HCEC 1CT (cell line): Measurements from ENCODE around the gene SH3RF1.

Experiments
- DNase-seq: peaks from one replicate; pipeline ENCODE4 v3.0.0-alpha.2; 2017

Gene SH3RF1

DNA sequence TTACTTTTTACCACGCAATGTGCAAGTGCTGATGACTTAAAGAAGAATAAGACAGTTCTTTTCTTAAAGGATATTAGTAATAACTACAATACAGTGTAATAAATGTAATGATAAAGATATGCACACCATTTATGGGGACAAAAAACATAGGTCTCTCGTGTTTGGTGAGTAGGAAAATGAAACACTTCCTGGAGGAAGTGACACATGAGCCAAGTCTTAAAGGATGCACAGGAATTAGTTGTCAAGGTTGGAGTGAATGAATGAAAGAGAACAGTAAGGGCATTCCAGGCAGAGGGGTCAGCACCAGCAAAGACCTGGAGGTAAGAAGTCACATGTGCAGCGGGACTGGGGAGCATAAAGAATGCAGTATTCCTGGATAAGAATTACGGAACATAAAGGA lies 112.7 kb downstream of the SH3RF1 start:
- DNase-seq: no peak

DNA sequence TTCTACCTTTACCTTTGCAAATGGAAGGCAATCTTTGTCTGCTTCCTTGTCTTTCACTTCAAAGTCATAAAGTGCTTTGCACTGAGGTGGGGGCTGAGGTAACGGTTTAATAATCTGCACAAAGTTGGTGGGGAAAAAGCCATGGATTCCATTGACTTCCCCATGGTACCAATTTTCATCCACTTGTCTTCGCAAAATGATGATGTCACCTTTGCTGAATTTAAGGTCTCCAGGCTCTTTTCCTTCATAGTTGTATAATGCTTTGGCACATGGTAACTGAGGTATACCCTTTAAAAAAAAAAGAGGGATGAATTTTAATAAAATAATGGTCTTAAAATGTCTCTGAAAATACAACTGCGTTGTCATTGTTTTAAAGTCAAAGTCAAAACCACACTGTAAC lies 114.4 kb downstream of the SH3RF1 start:
- DNase-seq: no peak

DNA sequence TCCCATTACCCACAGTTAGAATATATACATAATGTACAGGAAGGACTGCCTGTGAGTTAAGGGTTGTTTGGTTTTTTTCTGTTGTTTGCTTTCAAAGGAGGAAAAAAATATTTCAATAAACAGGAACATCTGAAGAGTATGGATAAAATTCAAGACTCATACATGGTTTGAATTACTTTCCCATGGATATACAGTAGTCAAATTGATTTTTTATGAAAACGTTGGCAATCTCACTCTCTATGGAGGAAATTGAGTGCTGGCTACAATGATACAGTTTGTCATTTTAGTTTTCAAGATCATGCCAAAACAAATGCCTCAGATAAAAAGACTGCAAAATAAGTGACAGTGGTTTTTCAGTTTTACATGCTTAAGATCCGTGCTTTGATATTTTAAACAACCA lies 116.6 kb downstream of the SH3RF1 start:
- no peak for DNase-seq

DNA sequence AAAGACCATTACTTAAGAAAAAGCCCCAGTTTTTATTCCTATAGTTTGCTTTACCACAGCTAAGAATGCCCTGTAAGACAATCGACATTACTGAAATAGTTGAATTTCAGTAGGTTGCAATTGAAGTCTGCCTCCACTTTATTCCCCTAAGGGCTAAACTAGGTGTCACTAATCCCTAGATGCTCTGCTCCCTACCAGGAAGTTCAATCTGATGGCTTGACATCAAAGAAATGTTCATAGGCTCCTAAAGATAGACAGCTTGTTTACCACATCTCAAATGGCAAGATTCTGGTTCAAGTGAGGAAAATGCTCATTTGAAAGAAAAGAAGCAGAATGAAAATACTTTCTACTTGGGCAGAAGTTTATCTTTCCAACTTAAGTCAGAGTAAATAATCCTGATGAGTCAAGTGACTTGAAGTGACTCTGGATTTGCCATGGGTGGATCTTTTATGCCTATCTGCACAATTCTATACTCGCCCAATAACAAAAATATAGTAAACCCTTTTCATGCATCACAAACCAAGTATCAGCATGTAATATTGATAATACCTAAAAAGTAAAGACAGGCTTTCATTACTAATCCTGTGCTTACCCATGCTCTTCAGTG lies 117.2 kb downstream of the SH3RF1 start:
- no peak for DNase-seq

DNA sequence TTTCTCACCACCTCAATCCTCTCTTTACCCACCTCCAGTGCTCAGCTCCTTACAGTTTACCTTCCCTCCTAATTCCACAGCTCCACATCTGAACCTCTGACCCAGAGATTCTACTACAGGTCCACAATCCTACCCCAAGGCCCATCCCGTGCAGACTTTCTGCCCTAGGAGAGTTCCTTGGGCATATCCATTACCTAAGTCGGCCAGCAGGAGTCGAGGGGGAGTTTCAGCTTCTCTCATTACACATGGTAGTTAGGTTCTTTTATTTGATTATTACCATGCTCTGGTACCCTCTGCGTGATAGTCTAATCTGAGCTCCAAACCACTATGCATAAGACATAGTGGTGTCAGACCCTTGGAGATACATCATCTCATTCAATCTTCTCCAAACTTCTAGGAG lies 117.9 kb downstream of the SH3RF1 start:
- DNase-seq: no peak

DNA sequence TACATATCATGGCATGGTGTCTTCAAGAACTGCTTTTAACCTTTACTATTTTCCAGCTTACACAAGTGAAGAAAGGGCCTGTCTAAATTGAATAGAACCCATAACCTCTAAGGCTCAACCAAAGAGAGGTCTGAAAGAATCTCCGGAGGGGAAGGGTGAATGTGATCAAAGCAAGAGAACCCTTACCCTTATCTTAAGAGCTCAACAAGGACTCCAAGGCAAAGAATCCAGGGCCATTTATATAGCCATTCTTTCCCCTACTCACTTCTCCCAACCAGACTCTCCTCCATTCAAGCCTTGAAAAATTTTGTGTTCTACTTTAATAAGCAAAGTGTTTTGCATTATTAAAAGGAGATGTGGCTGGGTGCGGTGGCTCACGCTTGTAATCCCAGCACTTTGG lies 118.7 kb downstream of the SH3RF1 start:
- DNase-seq: no peak

DNA sequence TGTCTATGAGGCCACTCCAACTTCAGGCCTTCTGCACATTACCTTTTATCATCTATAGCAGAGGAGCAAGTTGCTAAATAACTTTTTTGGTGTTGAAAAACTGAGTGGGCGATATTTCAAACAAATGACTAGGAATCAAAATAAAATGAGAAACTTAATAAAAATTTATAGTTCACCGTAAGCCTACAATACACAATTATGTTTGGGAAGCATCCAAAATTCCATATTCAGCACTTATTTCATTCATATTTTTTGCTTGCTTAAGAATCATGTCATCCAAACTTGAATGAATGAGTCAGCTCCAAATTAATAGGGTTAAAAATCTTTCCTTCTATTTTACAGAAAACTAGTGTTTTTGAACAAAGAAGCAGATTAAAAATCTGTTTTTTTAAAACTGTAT lies 119.1 kb downstream of the SH3RF1 start:
- DNase-seq: peak; percentile 59

DNA sequence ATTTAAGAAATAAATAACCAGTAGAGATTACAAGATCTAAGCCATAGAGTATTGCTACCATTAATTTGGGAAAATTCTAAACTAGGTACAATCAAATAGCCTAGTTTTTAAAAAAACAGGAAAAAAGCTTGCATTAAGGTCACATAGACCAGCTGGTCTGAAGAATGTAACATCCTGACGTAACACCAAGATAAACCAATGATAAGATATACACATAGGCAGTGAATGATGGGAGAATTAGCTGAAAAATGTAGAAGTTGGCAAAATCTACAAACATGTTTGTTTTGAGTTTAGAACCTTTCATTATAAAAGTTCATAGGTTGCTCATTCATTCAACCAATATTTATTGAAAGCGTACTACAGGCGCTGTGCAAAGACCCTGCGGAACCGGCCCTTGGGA lies 120.0 kb downstream of the SH3RF1 start:
- no peak for DNase-seq

DNA sequence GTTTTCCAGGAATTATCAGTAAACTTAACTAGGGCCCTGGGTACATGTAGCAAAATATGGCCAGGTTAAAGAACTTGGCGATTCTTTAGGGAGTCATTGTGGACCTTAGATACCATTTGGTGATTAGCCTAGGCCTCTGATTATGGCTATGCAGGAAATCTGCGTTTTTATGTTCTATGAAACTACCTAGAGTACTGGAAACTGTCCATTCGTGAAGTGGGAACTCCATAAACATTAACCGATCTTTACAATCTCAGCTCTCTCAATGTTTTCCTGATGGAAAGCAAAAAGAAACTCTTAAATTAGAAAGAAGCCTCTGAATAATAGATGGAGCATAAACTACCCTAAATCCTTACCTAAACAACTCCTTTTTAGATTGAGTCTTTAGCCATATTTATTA lies 121.9 kb downstream of the SH3RF1 start:
- no peak for DNase-seq

DNA sequence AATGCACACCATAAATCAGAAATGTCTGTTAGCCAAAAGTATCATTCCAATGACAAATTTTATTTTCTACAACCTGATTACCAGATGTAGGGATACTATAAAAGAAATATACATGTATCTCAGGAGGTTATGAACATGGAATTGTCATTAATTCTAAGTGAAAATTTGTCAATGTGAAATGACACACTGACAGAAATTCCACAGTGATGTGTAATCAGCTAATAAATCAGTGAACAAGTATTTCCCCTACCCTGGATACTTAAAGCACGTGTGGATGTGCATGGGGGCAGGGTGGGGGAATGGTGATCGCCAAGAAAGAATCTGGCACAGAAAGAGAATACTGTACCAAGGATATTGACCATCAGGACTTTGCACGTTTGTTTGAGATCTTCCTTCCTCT lies 123.6 kb downstream of the SH3RF1 start:
- peak; percentile 35 for DNase-seq

DNA sequence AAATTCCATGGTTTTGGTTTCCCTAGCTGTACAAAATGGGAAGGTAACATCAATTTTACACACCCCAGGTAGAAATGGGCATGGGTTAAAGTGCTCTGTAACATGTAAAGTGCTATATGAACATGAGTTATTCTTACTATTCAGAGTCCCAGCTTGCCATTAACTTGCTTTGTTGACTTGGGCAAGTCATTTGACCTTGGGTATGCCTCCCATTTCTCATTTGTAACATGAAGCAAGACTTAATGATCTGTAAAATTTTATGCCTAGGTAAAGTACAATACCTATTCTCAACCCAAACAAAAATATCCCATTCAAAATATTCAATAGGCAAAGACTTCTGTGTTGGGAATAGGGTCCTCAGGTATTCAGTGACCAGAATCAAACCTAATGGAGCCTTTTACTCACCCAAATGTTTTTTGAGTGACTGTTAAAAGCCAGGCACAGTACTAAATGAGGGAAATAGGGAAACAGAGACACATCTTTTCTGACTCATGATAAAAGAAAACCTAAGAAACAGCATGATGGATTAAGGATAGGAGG lies 126.6 kb downstream of the SH3RF1 start:
- no peak for DNase-seq

DNA sequence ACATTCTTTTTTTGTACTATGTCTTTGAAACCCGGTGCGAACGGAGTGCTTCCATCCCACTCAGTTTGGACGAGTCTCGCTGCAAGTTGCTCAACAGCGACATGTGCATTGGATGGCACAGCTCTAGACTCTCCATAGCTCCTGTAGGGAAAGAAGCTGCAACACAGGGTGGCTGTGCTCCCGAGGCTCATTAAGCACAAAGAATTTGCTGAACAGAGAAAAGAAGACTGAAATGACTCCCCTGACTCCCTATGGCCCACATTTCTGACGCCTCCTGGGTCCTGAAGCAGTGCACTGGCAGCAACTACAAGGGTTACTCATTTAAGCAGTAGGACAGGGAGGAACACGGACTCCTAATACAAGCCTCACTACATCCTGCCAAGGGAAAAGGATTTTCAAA lies 127.4 kb downstream of the SH3RF1 start:
- DNase-seq: no peak

DNA sequence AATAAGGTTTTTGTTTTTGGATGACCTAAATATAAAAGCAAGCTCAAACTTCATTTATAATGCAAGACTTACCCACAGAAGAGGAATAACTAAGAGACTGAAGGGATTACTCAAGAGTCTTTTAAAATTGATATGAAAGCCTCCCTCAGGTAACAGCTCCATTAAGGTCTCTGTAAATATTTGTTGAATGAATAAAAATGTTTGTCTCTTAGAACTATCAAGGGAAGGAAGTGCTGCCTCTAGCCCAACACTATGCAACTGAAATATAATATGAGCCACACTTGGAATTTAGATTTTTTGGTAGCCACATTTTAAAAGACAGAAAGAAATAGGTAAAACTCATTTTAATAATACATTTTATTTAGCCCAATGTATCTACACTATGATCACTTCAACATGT lies 127.8 kb downstream of the SH3RF1 start:
- no peak for DNase-seq

DNA sequence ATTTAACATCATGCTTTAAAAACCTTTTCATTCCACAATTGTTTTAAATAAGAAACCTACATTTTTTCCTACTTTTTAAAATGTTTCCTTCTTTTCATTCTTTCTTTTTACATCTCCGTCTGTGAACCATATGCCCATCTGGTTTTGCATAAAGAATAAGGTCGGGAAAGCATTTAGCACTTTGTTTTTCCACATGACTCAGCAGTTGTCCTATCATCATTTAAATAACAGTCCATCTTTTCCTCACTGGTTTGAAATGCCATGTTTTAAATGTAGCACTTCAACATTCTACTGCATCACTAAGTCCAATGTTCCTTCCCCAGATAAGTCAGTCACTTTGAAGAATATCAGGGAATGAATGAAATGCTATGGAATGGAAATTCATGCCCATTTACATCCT lies 128.4 kb downstream of the SH3RF1 start:
- no peak for DNase-seq

DNA sequence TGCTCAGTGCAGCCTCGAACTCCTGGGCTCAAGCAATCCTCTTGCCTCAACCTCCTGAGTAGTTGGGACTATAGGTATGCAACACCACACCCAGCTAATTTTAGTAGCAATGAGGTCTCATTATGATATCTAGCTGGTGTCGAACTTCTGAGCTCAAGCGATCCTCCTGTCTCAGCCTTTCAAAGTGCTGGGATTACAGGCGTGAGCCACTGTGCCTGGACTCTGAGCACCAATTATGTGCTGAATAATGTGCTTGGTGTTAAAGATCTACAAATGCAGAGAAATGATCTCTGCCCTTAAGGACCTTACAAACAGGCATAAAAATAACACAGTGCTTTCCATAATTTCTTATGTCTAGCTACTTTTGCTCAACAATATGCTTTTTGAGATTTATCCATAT lies 131.7 kb downstream of the SH3RF1 start:
- DNase-seq: no peak

DNA sequence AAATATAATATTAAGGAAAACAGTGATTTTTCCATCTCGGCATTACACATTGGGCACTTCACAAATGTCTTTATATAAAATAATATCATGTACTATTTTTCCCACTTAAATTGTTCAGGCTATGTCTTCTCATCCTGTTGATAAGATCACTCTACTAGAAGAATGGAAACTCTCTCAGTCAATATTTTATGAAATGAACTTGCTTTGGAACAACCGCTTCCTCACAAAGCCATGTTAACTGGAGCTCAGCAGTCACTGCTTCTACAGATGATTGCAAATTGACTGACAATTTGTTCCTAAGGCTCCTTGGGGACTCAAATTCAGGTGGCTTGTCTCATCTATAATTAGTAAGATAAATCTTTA lies 133.2 kb downstream of the SH3RF1 start:
- DNase-seq: no peak

DNA sequence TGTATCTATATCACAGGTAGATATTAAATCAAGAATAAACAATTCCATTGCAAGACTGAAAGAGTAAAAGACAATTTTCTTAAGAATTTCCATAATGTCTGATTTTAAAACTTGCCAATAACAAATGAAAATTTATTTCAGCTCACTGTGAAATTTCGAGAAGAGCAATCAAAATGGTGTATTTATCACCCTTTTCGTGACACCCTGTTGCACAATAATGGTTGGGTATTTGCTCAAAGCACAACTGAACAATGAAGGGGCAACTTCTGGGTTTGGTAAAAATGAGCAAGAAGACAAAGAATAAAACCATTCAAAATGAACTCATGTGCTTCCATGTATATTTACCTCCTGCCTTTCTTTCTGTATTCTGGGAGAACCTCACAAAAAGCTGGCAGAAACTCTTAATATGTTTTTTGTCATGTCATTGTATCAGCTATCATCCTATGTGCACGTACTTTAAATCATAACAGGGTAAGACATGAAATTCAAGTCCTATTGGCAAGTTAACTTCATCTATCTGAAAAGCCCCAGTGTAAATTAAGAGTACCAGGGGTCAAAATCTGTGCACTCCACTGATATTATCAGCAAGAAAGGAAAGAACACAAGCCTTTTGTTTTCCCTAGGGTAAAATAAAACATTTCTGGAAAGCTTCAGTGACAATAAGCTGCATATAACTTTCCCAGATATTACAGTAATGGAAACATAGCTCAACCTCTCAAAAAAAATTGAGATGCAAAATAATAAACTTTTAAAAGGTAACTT lies 133.8 kb downstream of the SH3RF1 start:
- DNase-seq: no peak

DNA sequence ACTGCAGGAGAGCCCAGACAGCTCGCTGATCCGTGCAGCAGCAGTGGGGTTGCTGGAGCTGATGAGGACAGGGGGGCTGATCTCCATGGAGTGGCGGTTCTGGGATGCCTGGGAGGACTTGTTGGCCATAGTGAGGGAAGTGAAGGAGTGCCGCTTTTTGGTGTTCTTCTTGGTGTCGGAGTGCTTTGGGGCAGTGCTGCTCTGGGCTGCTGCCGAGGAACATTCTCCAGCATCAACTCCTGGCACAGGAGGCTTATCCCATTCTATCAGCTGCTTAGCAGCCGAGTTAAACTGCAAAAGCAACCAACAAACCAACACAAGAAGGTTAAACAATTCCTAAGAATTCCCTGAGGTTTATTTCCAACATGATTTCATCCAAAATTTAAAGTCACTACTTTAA lies 134.4 kb downstream of the SH3RF1 start:
- no peak for DNase-seq

DNA sequence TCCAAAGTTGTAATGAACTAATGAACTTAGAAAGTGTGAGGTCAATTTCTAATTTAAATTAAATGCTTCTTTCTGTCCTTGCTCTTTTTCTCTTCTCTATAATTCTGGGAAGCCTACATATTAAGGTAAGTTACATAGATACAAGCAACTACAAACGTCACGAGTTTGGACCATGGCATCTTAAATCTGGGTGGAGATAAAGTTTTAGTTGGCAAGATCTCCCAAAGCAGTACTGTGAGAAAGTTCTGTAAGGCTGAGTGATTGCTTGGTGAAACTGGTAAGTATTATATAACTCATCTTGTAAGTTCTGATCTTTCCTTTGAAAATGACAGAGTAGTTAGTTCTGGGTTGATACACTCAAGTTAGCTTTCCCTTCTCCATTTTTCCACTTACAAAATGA lies 135.0 kb downstream of the SH3RF1 start:
- no peak for DNase-seq

DNA sequence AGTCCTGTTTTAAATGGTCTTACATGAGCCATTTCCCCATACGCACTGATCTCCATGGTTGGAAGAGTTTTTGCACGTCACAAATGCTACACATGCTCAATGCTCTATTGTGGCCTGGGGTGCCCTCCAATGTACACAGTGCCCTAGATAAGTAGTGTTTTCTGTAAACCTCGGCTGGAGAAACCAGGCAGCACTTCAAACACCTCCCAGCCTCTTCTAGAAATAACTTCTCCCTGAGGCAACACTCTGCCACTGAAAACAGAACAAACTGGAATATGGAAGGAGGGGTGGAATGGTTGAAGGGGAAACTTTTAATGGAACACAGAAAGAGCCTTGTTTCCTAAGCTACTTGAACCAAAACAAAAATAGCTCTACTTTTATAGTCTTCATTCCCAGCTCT lies 136.8 kb downstream of the SH3RF1 start:
- DNase-seq: no peak

DNA sequence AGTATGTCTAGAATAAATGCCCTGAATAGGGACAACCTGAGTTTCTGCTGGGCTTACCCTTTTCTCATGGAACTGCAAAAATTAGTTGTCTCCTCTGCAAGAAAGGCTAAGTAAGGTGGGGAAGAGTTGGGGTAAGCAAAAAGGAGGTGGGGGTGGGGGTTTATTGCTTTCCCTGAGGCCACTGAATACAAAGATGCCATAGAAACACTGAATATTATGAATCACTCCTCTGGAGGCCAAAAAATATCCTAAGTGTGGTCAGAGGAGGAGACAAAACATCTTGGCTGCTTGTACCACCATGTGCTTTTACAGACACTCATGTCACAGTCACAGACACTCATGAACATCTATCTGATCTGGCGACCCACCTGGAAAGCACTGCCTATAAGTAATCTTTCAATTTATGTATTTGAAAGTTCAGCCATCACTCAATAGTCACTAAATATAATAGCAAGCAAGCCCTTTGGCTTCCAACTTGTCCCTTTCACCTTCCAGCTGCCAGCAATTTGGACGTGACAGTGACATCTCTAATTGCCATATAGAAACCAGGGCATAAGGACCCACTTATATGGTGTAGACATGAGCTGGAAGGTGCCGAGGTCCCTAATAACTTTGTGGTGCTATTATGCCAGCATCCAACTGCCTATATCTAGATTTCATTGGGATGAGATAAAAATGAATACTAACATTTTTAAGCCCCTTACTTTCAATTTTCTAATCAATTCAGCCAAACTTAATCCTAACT lies 138.0 kb downstream of the SH3RF1 start:
- no peak for DNase-seq

DNA sequence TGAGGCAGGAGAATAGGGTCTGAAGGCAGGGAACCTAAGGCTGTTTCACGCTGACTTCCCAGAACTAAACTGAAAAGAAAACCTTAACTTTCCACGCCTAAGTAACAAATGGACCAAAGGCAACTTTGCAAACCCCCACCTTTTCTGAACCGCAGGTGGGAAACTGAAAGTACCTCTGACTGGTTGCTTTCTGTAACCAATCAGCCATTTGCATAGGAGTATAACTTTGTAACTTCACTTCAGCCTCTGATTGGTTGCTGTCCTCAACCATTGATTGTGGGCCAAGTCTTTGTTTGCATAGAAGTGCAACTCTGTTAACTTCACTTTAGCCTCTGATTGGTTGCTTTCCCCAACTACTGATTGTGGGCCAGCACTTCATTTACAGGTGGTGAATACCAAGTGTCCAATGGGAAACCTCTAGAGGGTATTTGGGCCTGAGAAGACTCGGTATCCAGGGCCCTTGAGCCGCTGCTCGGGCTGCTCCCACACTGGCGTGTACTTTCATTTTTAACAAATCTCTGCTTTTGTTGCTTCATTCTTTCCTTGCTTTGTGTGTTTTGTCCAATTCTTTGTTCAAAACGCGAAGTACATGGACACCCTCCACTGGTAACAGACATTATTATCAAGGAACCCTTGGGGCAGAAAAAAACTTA lies 139.1 kb downstream of the SH3RF1 start:
- DNase-seq: no peak

DNA sequence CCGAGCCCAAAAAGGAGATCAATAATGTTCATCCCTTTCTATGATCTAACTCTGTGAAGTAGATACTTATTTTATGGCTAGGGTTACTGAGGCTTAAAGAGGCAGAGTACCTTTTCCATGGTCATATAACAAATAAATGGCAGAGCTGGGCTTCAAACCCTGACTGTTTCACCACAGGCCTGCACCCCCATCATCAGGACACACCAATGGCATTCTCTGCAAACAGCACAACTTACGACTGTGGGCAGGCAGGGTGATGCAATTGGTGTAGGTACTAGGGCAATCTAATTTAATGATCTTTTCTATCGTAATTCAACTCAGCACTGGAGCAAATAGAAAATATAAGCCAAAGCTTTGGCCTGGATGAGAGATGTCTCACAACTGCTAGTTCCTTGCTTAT lies 141.9 kb downstream of the SH3RF1 start:
- DNase-seq: no peak

DNA sequence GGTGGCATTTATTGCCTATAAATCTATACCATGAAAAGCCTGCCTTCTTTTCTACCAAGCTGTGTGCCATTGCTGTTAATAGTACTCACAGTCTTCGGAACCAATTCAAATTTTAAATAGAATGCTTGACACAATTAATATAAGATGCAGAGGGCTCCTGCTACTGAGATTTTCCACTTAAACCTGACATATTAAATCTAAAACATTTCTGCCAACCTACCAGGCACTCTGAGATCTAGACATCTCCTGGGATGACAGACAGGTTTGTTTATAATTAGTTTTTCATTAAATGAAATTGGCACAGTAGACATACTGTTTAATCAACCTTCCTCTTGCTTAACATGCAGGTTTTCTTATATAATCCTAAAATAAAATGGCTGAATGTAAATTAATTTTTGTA lies 143.4 kb downstream of the SH3RF1 start:
- DNase-seq: no peak
